HCT116 (cell line): ENCODE data around the gene UBE2S. TPM values are rescaled to one million over a fixed set of nuclear protein-coding genes. Genes with fewer than 3 reads are reported as not detected.

ENCODE experiments used
- ATAC-seq: fragments of 200-7000 bp; cut with Tn5 transposase; 2 replicates; pipeline ENCODE4 v1.9.1; 2020; ENCODE audit warnings: mild to moderate bottlenecking, moderate library complexity
- BruUV-seq: library from RNA; stranded (reverse); fragments of 400-500 nt; replicated peaks from 2 replicates; lab custom pipeline; 2021; lab: Mats Ljungman, UMichigan
- CTCF ChIA-PET: fragments of 300-600 bp; sonication (Branson Sonifier 250); formaldehyde crosslinking; loops from one replicate; lab custom pipeline; 2021; ENCODE audit warnings: antibody characterized with exemption; lab: Charles Lee
- POLR2A ChIA-PET: fragments of 300-600, 350-600 bp; sonication (Branson Sonifier 250); formaldehyde crosslinking; loops from one replicate; lab custom pipeline; 2021; ENCODE audit warnings: antibody characterized with exemption; lab: Charles Lee
- RAD21 ChIA-PET, 2 experiments: fragments of 300-600 bp; sonication (Branson Sonifier 250); formaldehyde crosslinking; loops; one replicate each; lab custom pipeline; 2023; ENCODE audit warnings: low total read pairs in 2 of 2; ENCODE audit not compliant: uncharacterized antibody in 2 of 2, unreplicated experiment in 2 of 2, low non-redundant PET in 1 of 2; lab: Charles Lee
- DNase-seq: peaks from one replicate; pipeline ENCODE4 v3.0.0-alpha.2; 2010; ENCODE audit warnings: low read depth, low spot score
- H2AFZ ChIP-seq: fragments of 200-600 bp; shearing (Covaris generic), sonication (generic); 2 replicates; pipeline ENCODE4 v1.6.1; 2017; ENCODE audit warnings: low read depth, mixed run types, mixed read lengths, antibody characterized with exemption, low read length; ENCODE audit not compliant: poor library complexity, severe bottlenecking
- H3K27ac ChIP-seq: 2 replicates; pipeline ENCODE4 v1.5.1; 2012; ENCODE audit warnings: low read depth, low read length
- H3K27me3 ChIP-seq: fragments of 200-600 bp; sonication (generic); 2 replicates; pipeline ENCODE4 v1.6.1; 2016; ENCODE audit warnings: mixed run types, low read length, mixed read lengths; ENCODE audit not compliant: insufficient read depth
- H3K36me3 ChIP-seq, 2 experiments: fragments of 200-500 bp in 1 of 2; fragments of 200-600 bp in 1 of 2; sonication (Bioruptor generic) in 1 of 2; sonication (generic) in 1 of 2; 2 replicates each; pipeline versions ENCODE4 v1.5.1 to v1.6.1; 2014 to 2016; ENCODE audit warnings: low read length in 2 of 2, inconsistent platforms in 1 of 2, mixed read lengths in 1 of 2, mixed run types in 1 of 2; ENCODE audit not compliant: insufficient read depth in 2 of 2, control insufficient read depth in 1 of 2
- H3K4me1 ChIP-seq, 2 experiments: fragments of 200-600 bp in 1 of 2; sonication (generic) in 1 of 2; 2 replicates each; pipeline versions ENCODE4 v1.5.1 to v1.6.1; 2012 to 2017; ENCODE audit warnings: low read length in 2 of 2, inconsistent platforms in 1 of 2, mild to moderate bottlenecking in 1 of 2, mixed read lengths in 1 of 2, mixed run types in 1 of 2, moderate library complexity in 1 of 2; ENCODE audit not compliant: insufficient read depth in 2 of 2, control insufficient read depth in 1 of 2
- H3K4me2 ChIP-seq: fragments of 200-600 bp; sonication (generic); 2 replicates; pipeline ENCODE4 v1.6.1; 2017; ENCODE audit warnings: mixed run types, low read length, mixed read lengths
- H3K4me3 ChIP-seq, 2 experiments: fragments of 200-600 bp in 1 of 2; sonication (generic) in 1 of 2; replicated peaks in 1 of 2; 2 replicates each; pipeline ENCODE4 v1.5.1; 2011 to 2016; ENCODE audit warnings: low read length in 2 of 2, control low read depth in 1 of 2, low read depth in 1 of 2, mild to moderate bottlenecking in 1 of 2, mixed read lengths in 1 of 2, mixed run types in 1 of 2
- H3K79me2 ChIP-seq: fragments of 200-600 bp; sonication (generic); 2 replicates; pipeline ENCODE4 v1.6.1; 2017; ENCODE audit warnings: mild to moderate bottlenecking, mixed run types, low read length, moderate library complexity, mixed read lengths; ENCODE audit not compliant: insufficient read depth
- H3K9ac ChIP-seq: fragments of 200-600 bp; sonication (generic); 2 replicates; pipeline ENCODE4 v1.6.1; 2016; ENCODE audit warnings: low read length, mixed read lengths
- H3K9me2 ChIP-seq: fragments of 200-600 bp; sonication (generic), shearing (Covaris generic); 2 replicates; pipeline ENCODE4 v1.6.1; 2017; ENCODE audit warnings: mixed run types, mild to moderate bottlenecking, moderate library complexity; ENCODE audit not compliant: insufficient read depth
- H3K9me3 ChIP-seq, 2 experiments: fragments of 200-500 bp in 1 of 2; fragments of 200-600 bp in 1 of 2; sonication (Bioruptor generic) in 1 of 2; sonication (generic) in 1 of 2; 2 replicates each; pipeline ENCODE4 v1.6.1; 2014 to 2017; ENCODE audit warnings: low read length in 2 of 2, mixed read lengths in 2 of 2, inconsistent platforms in 1 of 2, low read depth in 1 of 2, mild to moderate bottlenecking in 1 of 2, mixed run types in 1 of 2, moderate library complexity in 1 of 2; ENCODE audit not compliant: control insufficient read depth in 1 of 2, insufficient read depth in 1 of 2
- H4K20me1 ChIP-seq: fragments of 200-600 bp; sonication (generic), shearing (Covaris generic); 2 replicates; pipeline ENCODE4 v1.6.1; 2017; ENCODE audit warnings: mixed run types, mild to moderate bottlenecking, moderate library complexity; ENCODE audit not compliant: insufficient read depth
- ATF3 ChIP-seq: IDR thresholded peaks from 2 replicates; pipeline ENCODE4 v1.6.1; 2012
- CBX3 ChIP-seq: IDR thresholded peaks from 2 replicates; pipeline ENCODE4 v1.6.1; 2012; ENCODE audit warnings: low read depth
- CEBPB ChIP-seq: IDR thresholded peaks from 2 replicates; pipeline ENCODE4 v1.6.1; 2012; ENCODE audit warnings: low read depth
- CTCF ChIP-seq, 3 experiments: fragments of 200-600 bp in 1 of 3; sonication (generic) in 1 of 3; IDR thresholded peaks in 2 of 3; conservative IDR thresholded peaks in 1 of 3; 2 replicates each; pipeline ENCODE4 v1.5.1; 2012 to 2017; ENCODE audit warnings: low read depth in 2 of 3, low read length in 2 of 3, antibody characterized with exemption in 1 of 3, borderline replicate concordance in 1 of 3, control low read depth in 1 of 3, mild to moderate bottlenecking in 1 of 3, mixed read lengths in 1 of 3, mixed run types in 1 of 3, moderate library complexity in 1 of 3; ENCODE audit not compliant: insufficient read depth in 1 of 3
- EGR1 ChIP-seq: IDR thresholded peaks from 2 replicates; pipeline ENCODE4 v1.6.1; 2012; ENCODE audit warnings: low read depth
- ELF1 ChIP-seq: IDR thresholded peaks from 2 replicates; pipeline ENCODE4 v1.6.1; 2012; ENCODE audit warnings: low read depth, borderline replicate concordance
- EZH2 ChIP-seq: fragments of 200-600 bp; sonication (generic); IDR thresholded peaks from 2 replicates; pipeline ENCODE4 v1.6.1; 2017; ENCODE audit warnings: antibody characterized with exemption, mixed run types
- FOSL1 ChIP-seq: IDR thresholded peaks from 2 replicates; pipeline ENCODE4 v1.6.1; 2012; ENCODE audit warnings: low read depth
- JUND ChIP-seq: IDR thresholded peaks from 2 replicates; pipeline ENCODE4 v1.6.1; 2012
- POLR2A ChIP-seq: IDR thresholded peaks from 2 replicates; pipeline ENCODE4 v1.7.0; 2011; ENCODE audit warnings: borderline replicate concordance; ENCODE audit not compliant: insufficient read depth, insufficient read length; ENCODE audit errors: extremely low read depth
- POLR2AphosphoS5 ChIP-seq: IDR thresholded peaks from 2 replicates; pipeline ENCODE4 v1.6.1; 2011; ENCODE audit warnings: mild to moderate bottlenecking, low read depth, low read length, moderate library complexity
- REST ChIP-seq: IDR thresholded peaks from 2 replicates; pipeline ENCODE4 v1.6.1; 2012; ENCODE audit warnings: low read depth
- SIN3A ChIP-seq: IDR thresholded peaks from 2 replicates; pipeline ENCODE4 v1.6.1; 2012; ENCODE audit warnings: low read depth
- SP1 ChIP-seq: IDR thresholded peaks from 2 replicates; pipeline ENCODE4 v1.6.1; 2012; ENCODE audit warnings: low read depth
- YY1 ChIP-seq: IDR thresholded peaks from 2 replicates; pipeline ENCODE4 v1.6.1; 2011; ENCODE audit warnings: low read length, low read depth, moderate library complexity, mild to moderate bottlenecking; ENCODE audit not compliant: insufficient replicate concordance; ENCODE audit errors: extremely low read depth
- ZBTB33 ChIP-seq: IDR thresholded peaks from 2 replicates; pipeline ENCODE4 v1.6.1; 2011; ENCODE audit warnings: mild to moderate bottlenecking, low read length, moderate library complexity; ENCODE audit not compliant: insufficient replicate concordance; ENCODE audit errors: extremely low read depth
- ZNF274 ChIP-seq: fragments of 200-500 bp; sonication (Bioruptor generic); IDR thresholded peaks from 2 replicates; pipeline ENCODE4 v1.6.1; 2014; ENCODE audit warnings: mild to moderate bottlenecking, low read depth, low read length, inconsistent platforms
- intact Hi-C: fragments of 100-400 bp; cut with micrococcal nuclease; formaldehyde crosslinking; loops from 2 replicates; pipeline ENCODE4 v1.10.0; 2022
- total RNA-seq: library from RNA; stranded (reverse); gene quantifications from one replicate; pipeline ENCODE4 v1.2.1, GENCODE V29; 2021; ENCODE audit not compliant: unreplicated experiment

The UBE2S gene
- total RNA-seq, 1 experiment from 2014 or later, result 515 TPM

GRCh38 chr19:55398200-55398925 lies 9.2 kb downstream of the UBE2S start:
- CTCF ChIA-PET, result no interaction called here
- Histone ChIP-seq H3K9ac (no peak overlapping the region), H4K20me1 (peaks cover 16% of the 10 kb centered on the region; the same call in 1 of the 2 replicates), H2AFZ (no peak overlapping the region), H3K4me3 (no peak overlapping the region), H3K9me2 (no peaks in the 10 kb centered on the region), H3K36me3 (peaks cover 22 to 24% of the 10 kb centered on the region in 2 experiments), H3K9me3 (no peaks in the 10 kb centered on the region), H3K27me3 (no peaks in the 10 kb centered on the region), H3K4me2 (no peak overlapping the region), H3K27ac (no peak overlapping the region), H3K4me1 (peaks cover 3 to 5% of the 10 kb centered on the region in 2 experiments; a peak in 2 of 4 replicates), H3K79me2 (peaks cover 14% of the 10 kb centered on the region)
- no peak for DNase-seq
- ATAC-seq, result no peak
- RAD21 ChIA-PET, result no interaction called here
- BruUV-seq, result no TSS peak
- intact Hi-C loops, result no loop called here
- POLR2A ChIA-PET, result interaction anchor here (1.6 to 2.0 kb wide), 2 partner anchors 9 to 14 kb away, joined by 6 to 13 read pairs; partner anchors contain the start of genes TMEM238 and UBE2S
- no peak for TF ChIP-seq CTCF (IDR thresholded peaks at IDR 0.05 in 2 of 3, conservative IDR thresholded peaks at IDR 0.05 in 1 of 3; ENCODE audit: borderline replicate concordance in 1 of 3, insufficient read depth in 1 of 3, low read depth in 2 of 3, low read length in 2 of 3)
- no peak for TF ChIP-seq CEBPB
- no peak for TF ChIP-seq POLR2AphosphoS5
- TF ChIP-seq FOSL1, result no peak
- TF ChIP-seq EZH2, result no peak
- TF ChIP-seq SP1, result no peak
- no peak for TF ChIP-seq POLR2A
- TF ChIP-seq EGR1, result no peak
- no peak for TF ChIP-seq ATF3
- no peak for TF ChIP-seq YY1
- no peak for TF ChIP-seq ELF1
- no peak for TF ChIP-seq CBX3
- no peak for TF ChIP-seq SIN3A
- no peak for TF ChIP-seq ZBTB33
- TF ChIP-seq JUND, result no peak
- TF ChIP-seq ZNF274, result no peak
- TF ChIP-seq REST, result no peak
